Activated naive CD4-positive, alpha-beta T cell treated with anti-CD3 and anti-CD28 coated beads, Interleukin-2, amount 50 U/mL, for 16 hours (primary cell): ENCODE measurements around the gene CALD1.

Experiments used
- DNase-seq: peaks from one replicate; pipeline ENCODE4 v3.0.0-alpha.2; 2020

The CALD1 gene

GRCh38 chr7:134763960-134764359 is 15.5 kb upstream of the CALD1 start:
- DNase-seq, result no peak

DNA sequence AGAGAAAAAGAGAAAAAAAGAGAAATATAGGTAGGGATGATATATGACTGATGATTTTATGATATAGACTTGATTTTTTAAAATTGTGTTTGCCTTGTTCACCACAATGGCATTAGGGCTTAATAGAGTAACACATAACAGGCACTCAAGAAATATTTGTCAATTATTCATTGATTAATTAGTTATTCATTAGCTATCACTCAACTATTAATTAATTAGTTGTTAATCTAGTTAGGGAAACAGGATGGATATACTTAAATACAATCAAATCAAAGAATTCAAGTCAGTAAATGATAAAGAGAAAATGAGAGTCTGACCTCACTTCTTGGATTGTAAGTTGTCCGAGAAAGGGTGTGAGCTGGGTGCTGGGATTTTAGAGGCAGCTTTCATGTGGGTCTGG is 15.1 kb upstream of the CALD1 start:
- no peak for DNase-seq

- no peak for DNase-seq
Measured at GRCh38 chr7:134766779-134767519, 12.5 kb upstream of the CALD1 start.

DNA sequence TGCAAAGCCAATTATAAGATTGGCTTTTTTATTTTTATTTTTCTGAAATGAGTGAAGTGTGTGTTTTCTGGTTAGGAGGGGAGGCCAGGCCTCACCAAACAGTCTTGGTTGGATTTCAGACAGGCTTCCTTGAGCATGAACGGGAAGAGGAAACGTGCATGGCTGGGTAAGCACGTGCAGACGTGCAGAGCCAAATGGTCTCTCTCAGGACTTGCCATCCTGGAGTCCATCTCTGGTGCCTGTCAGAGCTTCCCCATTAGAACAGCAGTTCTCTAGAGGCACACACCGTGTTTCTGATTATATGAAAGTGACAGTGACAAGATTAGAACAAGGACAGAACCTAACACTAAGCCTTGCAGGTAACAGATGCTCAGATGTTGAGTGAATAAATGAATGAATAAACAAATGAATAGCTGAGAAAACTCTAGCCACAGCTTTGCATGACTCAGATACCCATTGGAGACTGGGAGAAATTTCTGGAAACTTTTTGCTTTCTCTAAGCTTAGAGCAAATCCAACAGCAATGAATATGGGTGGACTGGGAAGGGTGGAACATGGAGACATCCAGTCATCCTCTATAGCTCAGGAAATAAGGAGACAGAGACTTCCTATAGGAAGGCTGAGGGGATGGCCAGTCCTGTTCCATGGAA is 11.8 kb upstream of the CALD1 start:
- DNase-seq, result no peak

- no peak for DNase-seq
Measured at GRCh38 chr7:134768243-134768642, 11.2 kb upstream of the CALD1 start.

- DNase-seq, result no peak
Measured at GRCh38 chr7:134770676-134771075, 8.8 kb upstream of the CALD1 start.

DNA sequence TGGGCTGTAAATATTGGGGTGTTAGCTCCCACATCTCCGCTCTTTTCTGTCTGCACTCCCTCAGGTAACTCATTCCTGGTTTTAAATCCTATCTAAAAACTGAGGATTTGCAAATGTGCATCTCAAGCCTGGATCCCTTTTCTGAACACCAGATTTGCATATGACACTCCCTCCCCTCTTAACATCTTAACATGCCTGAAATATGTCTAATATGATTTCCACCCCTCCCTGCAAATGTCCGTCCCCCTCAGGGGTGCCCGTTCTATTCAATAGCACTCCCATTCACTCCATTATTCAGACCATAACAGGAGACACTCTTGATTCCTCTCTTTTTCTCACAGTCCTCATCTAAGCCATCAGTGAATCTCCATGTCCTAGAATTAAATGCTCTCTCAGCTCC is 8.3 kb upstream of the CALD1 start:
- DNase-seq, result no peak

DNA sequence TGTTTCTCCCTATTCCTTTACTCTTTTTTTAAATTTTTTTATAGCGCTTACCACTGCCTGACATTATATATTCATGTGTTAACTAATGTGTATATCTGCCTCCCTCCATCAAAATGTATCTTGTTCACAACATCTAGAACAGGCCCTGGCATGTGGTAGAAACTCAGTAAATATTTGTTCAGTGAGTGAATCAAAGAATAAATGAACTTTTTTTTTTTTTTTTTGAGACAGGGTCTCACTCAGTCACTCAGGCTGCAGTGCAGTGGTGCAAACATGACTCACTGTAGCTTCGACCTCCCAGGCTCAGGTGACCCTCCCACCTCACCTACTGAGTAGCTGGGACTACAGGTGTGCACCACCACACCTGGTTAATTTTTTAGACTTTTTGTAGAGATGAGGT is 7.5 kb upstream of the CALD1 start:
- DNase-seq, result no peak

GRCh38 chr7:134772401-134772800 is 7.0 kb upstream of the CALD1 start:
- no peak for DNase-seq

GRCh38 chr7:134773164-134773563 is 6.3 kb upstream of the CALD1 start:
- no peak for DNase-seq

GRCh38 chr7:134774119-134774518 is 5.3 kb upstream of the CALD1 start:
- no peak for DNase-seq

- DNase-seq, result no peak
Measured at GRCh38 chr7:134777470-134777869, 2.0 kb upstream of the CALD1 start.

GRCh38 chr7:134777908-134778580 is 1.4 kb upstream of the CALD1 start:
- no peak for DNase-seq

DNA sequence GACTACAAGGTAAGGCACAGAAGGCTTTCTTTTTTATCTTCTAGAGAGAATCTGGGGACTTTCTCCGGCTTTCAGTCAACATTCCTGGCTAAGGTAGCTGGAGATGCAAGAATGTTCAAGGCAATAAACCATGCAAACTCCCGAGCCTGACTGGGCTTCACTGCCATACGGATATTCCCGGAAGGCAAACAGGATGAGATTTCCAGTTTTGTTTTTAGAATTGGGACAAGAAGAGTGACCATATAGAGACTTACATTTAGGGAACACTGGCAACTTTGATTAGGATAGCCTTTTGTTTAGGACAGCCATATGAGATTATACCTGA is 269 bp downstream of the CALD1 start:
- DNase-seq, result no peak

DNA sequence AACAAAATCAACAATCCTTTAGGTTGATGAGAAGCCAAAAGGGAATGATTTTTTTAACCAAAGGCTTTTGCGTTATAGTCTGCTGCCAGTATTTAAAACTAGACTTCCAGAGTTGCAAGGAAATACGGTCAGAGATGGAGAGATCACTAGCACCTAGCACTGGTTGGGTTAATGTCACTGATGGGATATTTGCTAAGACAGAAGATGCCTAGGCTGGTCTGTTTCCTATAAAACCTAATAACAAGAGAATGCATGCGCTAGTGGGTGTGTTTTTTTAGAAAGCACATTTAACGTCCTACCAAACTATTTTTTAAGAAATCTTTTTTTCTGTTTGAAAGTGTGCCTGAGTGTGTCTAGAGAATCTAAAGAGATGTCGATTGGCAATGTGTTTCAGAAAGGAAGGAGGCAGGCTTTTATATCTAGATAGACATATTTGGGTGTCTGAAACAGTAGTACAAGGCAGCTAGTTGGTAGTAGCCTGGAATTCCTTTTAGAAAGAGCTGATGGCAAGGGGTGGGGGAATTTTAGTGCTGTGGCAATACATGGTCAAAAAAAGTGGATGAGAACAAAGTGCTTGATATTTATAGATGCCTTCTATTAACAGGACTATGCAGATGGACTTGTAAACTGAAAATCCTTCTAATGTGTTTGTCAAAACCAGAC is 863 bp downstream of the CALD1 start:
- no peak for DNase-seq

- no peak for DNase-seq
Measured at GRCh38 chr7:134781171-134781570, 1.7 kb downstream of the CALD1 start.

DNA sequence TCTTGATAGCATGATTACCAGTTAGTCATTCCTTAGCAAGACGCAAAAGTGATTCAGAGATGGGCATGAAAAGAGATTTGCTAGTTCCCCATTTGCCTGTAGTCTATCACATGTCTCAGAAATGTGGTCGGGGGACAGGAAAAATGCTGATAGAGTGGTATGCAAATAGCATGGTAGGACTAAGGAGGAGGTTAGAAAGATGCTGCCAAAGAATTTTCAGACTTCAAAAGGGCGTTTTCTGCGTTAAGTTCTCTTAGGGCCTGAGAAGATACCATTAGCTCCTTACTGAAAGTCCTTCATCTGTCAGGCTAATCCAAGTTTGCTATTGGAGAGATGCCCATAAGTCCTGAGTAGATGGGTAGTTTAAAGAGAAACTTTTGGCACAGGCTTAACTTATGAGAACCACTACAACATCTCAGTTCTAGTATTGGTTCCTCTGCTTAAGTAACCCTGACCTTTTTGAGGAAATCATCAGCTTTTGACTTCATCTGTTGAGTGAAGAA is 2.7 kb downstream of the CALD1 start:
- DNase-seq, result no peak

DNA sequence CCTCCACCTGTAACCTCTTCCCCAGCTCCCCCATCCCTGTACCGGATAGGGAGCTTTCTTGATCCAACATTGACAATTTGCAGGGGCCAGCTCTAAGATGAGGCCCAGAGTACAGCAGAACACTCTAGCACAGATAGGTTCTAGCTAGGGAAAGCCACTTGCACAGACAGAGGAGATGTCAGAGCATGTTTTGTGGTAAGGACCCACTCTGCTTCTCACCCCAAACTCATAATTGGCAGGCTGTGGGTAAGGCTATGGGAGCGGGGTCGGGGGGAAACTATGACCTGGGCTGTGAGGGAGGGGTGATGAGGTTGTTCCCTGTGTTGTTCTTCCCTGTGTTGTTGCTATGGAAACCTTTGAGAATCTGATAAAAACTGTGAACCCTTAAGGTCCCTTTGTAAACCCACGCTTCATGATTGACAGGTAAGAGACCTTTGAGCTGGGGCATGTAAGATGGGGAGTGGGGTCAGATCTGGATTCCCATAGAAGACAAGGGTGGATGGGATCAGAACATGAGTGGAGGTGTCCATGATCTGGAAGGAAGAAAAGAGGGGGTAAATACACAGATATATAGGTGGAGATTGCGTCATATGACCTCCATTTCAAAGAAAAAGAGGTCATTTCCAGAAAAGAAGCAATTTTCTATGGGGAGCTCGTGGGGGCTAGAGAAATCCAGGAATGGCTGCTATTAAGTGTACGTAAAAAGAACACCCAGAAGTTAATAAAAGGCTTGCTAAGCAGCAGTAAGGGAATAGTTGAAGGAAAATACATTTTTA is 4.0 kb downstream of the CALD1 start:
- DNase-seq, result no peak

DNA sequence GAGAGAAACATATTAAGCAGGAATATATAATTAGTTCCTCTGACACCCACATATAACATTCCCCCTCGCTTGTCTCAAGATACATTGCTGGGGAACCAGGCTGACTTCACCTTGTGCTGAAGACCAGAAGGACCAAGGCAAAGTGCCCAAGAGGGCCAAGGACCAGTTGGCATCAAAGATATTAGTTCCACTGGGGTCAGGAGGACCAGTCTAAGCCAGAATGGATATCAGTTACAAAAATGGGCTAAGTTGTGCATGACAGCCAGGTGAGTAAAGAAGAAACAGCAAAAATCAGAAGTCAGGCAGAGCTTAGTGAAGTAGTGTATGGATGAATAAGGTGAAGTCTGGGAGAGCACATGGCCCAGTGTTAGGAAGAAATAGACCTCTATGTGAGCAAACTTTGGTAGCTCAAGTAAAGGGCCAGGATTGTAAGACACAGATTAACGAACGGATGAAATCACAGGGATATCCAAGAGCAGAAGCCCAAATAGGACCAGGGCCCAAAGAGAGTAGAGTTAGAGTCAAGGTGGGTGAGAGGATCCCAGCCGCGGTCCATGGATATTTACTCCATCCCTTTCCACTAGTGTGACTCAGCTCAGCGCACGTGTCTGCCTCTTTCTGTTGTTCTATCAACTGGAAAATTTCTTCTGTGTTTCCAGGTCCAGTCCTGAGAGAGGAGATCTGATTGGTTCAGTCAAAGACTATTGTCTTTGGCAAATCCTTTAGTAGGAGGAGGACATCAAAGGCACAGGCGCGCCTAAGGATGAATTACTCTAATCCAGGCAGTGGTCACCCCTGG is 5.0 kb downstream of the CALD1 start:
- DNase-seq, result no peak

DNA sequence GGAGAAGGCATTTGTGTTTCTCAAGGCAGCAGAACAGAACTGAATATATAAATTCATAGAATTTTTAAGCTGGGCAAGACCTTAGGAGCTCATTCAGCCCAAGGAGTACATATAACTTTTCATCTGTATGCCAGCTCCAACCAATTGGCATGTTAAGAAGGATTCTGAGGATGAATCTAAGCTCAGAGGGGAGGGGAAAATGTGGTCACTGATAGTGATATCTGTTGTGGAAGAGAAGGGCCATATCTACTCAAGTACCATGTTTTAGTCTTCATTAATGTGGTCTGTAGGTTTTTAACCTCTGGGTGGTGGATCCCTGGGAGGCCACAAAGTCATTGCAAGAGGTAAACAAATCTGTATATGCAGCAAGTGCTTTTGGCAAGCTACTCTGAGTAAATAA is 6.4 kb downstream of the CALD1 start:
- DNase-seq, result no peak

DNA sequence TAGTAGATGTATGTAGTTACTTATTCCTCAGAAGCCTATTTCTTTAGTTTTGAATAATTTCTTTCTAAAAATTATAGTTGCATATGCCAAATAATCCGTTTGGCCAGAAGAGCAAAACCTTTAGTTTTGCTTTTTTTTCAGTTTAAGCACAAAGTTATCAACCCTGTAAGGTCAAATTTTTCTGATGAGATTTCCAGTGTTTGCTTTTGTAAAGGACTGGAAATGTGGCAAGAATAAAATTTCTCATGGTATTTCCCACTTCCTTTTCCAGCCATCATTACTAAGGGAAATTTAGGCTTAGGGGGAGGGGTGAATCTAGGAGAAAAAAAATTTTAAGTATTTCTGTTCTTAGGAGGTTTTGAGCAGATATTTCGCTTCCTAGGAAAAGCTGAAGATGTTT is 7.6 kb downstream of the CALD1 start:
- no peak for DNase-seq

- no peak for DNase-seq
Measured at GRCh38 chr7:134787720-134788119, 8.3 kb downstream of the CALD1 start.
